Cortex of kidney (tissue), 1 donor: Measurements from ENCODE around the gene CCDC121.

Source experiments
- DNase-seq: peaks from one replicate; lab custom pipeline; 2025; lab: John Stamatoyannopoulos, UW

Gene CCDC121, protein sequence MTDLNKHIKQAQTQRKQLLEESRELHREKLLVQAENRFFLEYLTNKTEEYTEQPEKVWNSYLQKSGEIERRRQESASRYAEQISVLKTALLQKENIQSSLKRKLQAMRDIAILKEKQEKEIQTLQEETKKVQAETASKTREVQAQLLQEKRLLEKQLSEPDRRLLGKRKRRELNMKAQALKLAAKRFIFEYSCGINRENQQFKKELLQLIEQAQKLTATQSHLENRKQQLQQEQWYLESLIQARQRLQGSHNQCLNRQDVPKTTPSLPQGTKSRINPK

DNA sequence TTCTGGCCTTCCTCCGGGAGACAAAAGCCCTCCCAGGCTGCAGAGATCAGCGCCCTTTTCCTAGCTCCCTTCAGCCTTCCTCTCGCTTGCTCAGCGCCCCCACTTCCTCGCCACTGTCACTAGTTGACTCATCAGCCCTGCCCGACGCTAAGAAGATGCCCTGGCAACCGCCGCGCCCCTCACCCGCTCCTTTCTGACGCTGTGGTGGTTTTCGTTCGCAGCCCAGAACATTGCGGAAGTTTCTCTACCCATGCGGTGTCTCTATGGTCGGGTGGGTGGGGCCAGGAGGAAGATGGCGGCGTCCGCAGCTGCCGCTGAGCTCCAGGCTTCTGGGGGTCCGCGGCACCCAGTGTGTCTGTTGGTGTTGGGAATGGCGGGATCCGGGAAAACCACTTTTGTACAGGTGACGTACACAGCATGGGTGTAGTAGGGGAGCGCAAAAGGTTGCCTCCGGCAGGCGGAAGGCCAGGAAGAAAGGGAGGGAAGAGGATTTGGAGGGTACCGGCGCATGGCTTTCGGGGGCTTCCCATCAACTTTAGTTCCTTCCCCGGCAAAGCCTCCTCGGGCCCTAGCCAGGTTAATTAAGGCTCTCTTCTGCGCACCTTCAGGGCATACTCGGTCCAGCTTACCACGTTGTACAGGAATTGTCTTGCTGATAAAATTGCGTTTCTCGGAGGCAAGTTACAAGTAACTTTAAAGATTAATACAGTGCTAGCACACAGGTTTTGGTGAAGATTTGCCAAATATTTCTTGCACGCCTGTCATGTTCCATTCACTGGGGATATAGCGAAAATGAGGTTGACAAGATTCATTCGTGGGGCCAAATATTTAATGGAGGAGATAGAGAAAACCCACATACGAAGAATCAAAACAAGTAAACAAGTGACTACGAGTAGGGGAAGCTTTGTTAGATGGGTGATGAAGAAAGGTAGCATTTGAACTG is at the start of gene CCDC121, which contains the start of gene GPN1:
Gene CCDC121 (minus strand): TSS at position 246 of the 943 bp plus-strand sequence. CDS start 1,213 bp downstream, outside the sequence.
Gene GPN1 (plus strand): TSS at position 284 of the 943 bp plus-strand sequence. CDS start 9 bp downstream, at position 293.
- DNase-seq = no peak

DNA sequence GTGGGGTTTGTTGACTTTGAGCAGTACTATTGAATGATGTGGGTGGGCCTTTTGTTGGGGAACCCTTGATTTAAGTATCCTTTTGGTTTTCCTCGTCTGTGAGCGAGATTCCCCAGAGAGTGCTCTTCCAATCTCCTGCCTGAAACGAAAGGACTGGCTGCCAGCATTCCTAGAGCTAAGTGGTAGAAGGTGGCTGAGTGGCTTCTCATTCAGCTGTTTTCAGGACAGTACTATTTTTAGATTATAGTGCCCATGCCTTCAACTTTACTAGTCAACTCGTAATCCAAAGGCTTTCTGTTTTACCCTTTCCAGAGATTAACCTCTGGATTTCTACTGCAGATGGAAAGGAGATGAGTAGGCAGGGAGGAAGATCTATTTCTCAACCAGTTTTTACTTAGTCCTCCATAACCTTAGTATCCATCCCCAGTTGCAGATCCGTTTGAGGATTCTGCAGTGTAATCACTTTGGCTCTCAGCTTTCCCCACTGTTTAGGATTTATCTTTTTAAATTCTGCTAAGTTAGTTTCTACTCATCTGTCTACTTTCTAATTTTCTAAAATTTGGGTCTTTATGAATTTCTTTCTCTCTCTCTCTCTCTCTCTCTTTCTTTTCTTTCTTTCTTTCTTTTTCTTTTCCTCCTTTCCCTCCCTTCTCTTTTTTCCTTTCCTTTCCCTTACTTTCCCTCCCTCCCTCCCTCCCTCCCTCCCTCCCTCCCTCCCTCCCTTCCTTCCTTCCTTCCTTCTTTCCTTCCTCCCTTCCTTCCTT is 44.1 kb upstream of the CCDC121 start:
- DNase-seq = no peak

DNA sequence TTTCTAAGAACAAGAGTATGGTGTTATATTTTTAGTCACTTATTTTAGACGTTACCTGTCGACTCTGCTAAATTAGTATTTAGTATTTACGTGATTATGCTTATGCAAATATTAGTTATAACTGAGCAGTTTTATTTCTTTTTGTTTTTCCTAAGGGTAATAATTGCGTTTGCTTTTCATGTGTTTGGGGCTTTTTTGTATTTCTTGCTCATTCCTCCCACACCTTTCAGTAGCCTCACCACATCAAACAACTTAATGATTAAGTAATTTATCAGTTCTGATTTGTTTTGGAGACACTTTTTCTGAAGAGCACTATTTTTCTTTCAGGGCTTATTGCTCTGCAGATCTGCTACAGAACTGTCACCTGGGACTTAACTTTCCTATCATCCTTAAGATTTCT is 42.4 kb upstream of the CCDC121 start:
- DNase-seq = no peak

DNA sequence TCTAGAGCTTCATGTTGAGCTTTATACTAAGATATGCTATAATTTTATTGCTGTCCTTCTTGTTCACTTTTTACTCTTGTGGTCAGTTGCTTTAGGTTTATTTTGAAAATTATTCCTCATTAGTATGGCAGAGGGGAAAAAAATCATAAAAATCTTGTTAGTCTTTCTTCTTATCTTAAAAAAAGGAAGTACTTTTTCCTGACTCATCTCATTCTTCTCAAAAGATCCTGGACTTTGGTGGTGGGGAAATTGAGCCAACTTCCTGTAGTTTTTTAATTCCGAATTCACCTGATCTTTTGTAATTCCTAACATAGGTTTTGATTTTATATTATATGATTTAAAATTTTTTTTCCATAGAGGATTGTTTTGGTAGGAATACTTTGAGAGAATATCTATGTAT is 38.6 kb upstream of the CCDC121 start:
- DNase-seq = no peak

DNA sequence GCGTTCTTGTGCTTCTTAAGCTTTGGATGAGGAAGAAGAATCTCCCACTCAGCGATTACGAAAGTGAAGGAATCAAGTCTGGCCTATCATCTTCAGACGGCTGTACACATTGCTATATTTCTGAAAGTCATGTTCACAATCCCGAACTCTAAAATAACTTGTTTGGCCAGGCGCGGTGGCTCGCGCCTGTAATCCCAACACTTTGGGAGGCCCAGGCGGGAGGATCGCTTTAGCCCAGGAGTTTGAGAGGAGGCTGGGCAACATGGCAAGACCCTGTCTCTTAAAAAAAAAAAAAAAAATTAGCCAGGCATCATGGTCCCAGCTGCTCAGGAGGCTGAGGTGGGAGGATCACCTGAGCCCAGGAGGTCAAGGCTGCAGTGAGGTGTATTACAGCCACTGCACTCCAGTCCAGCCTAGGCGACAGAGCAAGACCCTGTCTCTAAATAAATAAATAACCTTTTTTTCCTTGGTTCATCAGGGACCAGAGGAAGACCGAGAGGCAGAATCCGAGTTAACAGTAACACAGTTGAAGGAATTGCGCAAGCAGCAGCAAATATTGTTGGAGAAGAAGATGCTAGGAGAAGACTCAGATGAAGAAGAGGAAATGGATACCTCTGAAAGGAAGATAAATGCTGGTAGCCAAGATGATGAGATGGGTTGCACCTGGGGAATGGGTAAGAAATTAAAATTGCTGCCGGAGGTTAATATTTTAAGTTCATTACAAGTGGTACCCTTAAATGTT is 36.0 kb upstream of the CCDC121 start:
- DNase-seq = no peak

DNA sequence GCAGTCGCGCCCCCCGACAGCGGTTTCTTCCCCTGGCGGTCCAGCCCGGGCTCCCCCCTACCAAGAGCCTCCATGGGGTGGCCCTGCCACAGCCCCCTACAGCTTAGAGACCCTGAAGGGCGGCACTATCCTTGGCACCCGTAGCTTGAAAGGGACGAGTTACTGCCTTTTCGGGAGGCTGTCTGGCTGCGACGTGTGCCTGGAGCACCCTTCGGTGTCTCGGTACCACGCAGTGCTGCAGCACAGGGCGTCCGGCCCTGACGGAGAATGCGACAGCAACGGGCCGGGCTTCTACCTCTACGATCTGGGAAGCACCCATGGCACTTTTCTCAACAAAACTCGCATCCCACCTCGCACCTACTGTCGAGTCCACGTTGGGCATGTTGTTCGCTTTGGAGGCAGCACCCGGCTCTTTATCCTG is 35.4 kb upstream of the CCDC121 start:
- no peak for DNase-seq

DNA sequence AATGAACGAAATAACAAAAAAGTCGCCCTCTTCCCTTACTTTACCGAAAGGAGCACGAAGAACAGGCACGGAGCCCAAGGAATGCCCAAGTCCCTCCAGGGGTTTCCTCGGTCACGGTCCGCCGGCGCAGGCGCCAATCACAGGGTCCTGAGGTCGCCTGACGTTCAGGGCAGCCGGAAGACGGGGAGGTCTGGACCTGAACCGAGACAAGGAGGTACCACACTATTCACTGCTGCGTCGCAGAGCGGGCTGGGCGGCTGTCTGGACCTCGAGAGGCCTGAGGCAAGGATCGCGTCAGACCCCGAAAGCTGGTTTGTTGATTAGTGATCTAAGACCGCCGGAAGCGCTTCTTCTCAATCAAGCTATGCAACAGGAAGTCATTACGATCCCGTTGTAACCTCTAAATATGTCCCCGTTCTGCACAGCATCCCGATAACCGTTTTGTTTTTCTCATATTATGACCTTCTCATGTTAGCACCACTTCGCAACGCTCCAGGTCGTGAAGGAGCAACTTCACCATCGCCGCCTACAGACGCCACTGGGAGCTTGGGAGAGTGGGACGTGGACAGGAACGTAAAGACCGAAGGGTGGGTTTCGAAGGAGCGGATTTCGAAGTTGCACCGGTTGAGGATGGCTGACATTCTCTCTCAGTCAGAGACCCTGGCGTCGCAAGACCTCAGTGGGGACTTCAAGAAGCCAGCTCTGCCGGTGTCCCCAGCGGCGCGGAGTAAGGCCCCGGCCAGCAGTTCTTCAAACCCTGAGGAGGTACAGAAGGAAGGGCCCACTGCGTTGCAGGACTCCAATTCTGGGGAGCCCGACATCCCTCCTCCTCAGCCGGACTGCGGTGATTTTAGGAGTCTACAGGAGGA is 34.7 kb upstream of the CCDC121 start, which contains the start of the genes SLC4A1AP and SUPT7L:
Gene SLC4A1AP (plus strand): TSS at position 605 of the 869 bp plus-strand sequence. CDS start 26 bp downstream, at position 631.
Gene SUPT7L (minus strand): TSS at position 330 of the 869 bp plus-strand sequence. CDS start 1,422 bp downstream, outside the sequence.
- DNase-seq = peak; percentile 23

DNA sequence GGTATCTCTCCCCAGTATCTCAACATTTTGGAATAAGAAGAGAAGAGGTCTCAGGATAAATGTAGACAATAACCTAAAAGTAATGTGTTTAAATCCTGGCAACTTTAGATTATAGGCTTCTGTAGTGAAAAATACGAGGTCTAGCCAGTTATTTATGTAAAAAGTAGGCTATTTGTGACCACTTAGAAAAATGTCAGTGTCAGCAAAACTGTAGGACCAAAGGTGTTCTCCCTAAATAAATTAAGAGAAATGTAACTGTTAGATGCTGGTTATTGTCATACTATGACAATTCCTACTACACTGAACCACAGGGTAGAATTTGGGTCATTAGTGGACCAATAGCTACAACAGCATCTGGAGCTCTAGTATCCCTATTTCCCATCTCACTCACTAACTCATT is 32.6 kb upstream of the CCDC121 start:
- DNase-seq = no peak

DNA sequence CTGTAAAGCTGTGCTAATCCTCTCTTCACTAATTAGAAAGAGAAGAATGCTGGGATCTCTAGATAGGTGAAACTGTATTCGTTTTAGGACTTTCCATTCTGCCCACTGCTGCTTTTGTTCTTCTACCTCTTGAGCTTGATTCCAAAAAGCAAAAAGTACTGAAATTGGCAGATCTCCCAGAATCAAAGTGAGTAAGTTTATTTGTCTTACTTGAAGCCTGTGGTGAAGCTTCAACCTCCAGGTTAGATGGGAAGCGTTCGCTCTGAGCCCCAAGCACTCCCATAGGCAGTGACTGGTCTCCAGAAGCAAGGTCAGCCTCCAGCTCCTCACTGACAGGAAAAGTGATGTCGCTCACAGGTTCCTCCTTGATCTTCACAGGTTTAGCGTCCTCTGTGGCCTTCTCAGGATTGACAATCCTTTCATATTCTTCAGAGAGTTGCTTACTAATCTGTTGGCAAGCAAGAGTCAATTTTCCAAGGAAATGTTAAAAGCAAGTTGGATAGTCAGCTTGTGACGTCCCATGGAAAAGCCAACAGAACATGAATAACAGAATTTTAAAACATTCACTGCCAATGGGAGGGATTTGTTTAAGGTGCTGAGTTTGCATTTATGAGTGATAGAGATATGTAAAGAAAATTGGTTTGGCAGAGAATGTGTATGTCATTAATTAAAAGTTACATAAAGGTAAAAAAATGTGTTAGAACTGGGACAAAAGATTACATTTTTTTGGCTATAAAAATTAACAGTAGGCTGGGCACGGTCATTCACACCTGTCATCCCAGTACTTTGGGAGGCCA is 26.5 kb upstream of the CCDC121 start:
- DNase-seq = no peak

DNA sequence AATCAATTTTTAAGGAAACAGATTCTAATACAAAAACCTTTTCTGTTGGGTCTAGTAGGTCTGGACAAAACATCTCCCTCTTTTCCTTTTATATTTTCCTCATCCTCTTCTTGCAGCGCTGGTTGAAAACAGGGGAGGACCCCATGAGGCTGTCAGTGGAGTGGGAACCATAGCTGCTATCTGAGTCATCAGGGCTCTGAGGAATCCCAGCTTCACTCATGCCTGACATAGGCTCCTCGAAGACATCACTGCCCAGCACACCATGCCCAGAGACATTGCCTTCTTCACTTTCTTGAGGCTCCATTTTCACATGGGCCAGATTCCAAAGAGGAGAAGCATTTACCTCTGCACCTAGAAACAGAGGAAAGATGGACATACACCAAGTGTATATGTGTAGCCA is 24.6 kb upstream of the CCDC121 start:
- no peak for DNase-seq

DNA sequence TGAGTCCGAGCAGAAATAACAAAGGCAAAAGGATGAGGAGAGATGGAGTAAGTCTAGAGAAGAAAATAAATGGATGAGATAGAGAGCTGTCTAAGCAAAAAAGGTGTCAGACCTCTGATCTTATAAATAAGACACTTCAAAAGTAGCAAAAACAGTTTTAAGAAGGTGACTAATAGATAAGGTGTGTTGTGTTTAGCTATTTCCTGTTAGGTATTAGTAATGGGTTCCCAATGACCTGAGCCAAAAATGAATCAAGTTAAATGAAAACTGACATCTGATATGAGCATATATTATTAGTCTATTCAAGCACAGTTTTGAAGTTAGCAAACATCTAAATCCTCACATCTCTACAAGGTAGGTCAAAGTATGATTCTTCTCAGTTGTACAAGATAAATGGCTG is 24.0 kb upstream of the CCDC121 start:
- DNase-seq = no peak

DNA sequence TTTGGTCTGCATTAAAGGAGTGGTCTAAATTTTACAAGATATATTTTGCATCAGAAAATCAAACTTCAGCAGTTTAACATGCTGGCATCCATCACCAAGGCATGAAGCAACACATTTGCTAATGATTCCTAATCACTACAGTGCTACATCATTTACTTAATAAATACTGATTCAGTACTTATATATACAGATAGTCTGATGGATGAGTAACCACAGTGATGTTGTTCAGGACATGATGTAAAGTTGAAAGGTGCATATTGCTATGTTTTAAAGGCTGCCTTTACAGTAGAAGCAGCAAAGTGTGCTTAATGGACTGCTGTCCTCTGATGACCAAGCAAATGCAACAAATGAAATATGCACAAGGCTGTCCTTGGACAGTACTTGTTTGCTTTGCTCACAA is 23.5 kb upstream of the CCDC121 start:
- DNase-seq = no peak

DNA sequence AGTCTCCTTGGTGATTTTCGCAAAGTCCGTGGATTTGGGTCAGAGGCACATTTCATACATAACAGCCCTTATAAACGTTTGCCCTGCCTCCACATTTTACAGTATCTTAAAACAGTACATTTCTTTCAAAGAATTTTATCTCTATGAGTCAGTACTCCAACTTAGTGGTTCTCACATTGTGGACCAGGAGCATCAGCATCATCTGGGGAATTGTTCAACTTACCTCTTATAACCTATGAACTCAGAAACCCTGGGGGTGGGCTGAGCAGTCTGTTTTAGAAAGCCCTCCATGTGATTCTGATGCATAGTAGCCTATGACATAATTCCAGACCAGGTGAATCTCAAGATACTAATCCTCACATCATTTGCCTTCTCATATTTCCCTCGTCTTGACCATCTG is 22.2 kb upstream of the CCDC121 start:
- no peak for DNase-seq

DNA sequence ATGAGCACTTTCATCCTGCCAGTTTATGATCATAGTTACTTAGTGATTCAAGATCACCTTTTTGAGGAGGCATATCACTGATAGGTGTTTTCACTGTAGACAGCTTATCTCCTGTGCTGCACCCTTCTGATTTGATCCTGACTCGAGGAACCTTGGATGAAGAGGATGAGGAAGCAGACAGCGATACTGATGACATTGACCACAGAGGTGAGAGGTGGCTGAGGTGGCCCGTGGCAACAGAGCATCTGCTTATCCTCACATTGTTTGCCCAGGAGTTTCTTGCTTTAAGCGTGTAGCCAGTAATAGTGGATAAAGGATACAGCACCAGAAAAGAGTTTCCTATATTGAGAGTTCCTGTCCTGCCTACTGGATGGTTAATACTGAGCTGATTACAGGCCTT is 18.9 kb upstream of the CCDC121 start:
- DNase-seq = no peak

DNA sequence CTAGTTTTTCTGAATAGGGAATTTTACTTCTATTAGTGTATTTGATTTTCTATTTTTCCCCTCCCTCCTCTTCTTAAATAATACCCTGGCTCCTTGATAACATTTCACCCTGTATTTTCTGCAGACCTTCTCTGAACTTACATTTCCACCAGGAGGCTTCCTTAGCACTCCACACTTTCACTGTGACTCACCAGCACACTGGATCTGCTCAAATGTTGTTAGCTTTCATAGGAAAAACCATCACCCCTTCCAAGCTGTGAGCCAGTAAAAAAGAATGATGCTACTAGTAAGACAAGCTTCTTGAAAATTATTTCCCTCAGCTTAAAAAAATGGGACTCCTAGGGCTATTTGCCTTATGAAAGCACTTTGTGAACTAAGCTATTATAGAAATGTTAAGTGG is 18.5 kb upstream of the CCDC121 start:
- no peak for DNase-seq

DNA sequence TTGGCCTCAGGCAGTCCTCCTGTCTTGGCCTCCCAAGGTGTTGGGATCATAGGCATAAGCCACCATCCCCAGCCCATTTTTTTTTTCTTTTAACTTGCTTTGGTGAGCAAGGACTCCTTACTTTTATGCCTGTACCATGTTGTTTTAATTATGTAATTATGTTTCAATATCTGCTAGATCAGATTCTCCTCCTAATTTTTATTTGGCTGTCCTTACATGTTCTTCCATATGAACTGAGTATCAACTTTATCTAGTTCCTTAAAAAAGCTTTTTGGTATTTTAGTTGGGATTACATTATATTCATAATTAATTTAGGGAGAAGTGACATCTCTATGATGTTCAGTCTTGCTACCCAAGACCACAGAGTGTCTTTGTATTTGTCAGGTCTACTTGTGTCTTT is 16.4 kb upstream of the CCDC121 start:
- no peak for DNase-seq

DNA sequence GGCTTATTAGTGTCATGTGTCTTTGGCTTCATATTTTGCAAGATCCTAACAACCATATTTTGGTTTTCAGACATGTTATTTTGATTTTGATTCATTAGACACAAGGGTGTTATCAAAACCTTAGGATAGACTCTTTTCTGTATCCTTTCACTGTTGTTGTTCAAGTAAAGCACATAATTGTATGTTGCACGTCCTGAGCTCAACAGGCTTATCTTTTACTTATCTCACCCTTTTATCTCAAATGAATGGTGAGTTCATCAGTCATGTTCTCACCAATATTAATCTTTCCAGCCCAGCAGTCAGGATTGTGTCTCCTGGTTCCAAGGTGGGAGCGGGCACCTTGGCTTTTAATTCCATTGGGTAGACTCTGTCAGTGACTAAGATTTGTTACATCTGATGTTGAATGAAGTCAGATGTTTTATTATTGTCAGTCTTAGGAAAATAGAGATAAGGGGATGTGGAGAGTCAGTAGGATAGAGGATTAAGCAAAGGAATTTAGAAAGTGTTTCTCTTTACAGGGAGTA is 12.0 kb upstream of the CCDC121 start:
- no peak for DNase-seq

DNA sequence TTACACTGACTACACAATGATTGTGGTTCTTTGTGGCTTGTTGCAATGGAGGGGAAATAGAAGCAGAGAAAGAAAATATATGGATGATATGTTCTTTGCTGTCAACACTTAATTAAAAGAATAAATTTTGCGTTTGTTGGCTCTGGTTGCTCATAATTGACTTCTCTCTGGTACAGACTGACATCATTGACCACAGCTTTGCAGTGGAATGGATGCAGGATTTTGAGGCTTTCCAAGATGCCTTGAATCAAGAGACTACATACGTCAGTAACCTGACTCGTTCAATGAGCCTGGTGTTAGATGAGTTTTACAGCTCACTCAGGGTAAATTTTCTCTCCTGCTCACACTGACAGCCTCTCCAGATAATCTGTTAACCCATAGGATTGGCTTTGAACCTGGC is 9.9 kb upstream of the CCDC121 start:
- no peak for DNase-seq

DNA sequence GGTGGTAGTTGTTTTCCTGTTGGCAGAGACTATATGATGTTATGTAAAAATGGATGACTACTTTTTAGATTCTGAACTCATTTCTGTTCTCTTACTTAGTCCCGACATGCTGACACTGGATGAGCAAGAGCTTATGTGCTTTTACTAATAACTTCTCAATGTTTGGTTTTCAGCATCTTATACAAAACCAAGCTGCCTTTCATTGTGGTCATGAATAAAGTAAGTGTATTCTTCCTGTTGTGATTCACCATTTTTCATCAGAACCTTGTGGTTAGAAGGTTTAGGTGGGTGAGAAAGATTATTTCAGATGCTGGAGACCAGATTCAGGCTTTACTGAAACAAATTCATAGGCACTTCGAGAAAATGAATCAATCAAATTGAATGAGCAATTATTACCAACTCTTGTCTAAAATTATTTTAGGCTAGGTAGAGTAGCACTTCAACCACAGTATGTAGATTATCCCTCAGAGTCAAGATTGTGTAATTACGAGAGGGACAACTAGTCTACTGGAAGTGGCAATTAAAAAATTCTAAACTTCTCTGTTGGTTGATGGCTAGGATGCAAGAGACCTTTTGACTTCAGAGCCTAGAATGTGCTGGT is 9.3 kb upstream of the CCDC121 start:
- DNase-seq = no peak
